ES-I3 (cell line): ENCODE results near the gene H6PD.

Experiments used
- H3K36me3 ChIP-seq: 2 replicates; pipeline ENCODE4 v1.6.1; 2013; ENCODE audit warnings: mild to moderate bottlenecking, low read length, control low read depth, moderate library complexity; ENCODE audit not compliant: insufficient read depth
- H3K4me1 ChIP-seq: 2 replicates; pipeline ENCODE4 v1.6.1; 2013; ENCODE audit warnings: mild to moderate bottlenecking, control low read depth, low read length; ENCODE audit not compliant: insufficient read depth
- H3K9ac ChIP-seq: 2 replicates; pipeline ENCODE4 v1.6.1; 2013; ENCODE audit warnings: low read depth, mild to moderate bottlenecking, low read length, moderate library complexity
- H3K9me3 ChIP-seq: 2 replicates; pipeline ENCODE4 v1.6.1; 2013; ENCODE audit warnings: mild to moderate bottlenecking, low read length, moderate library complexity; ENCODE audit not compliant: control insufficient read depth, insufficient read depth

The H6PD gene

GRCh38 chr1:9319789-9320519, 85.4 kb downstream of the H6PD start:
- Histone ChIP-seq H3K4me1 (peaks cover 17% of the 10 kb centered on the region), H3K36me3 (no peaks in the 10 kb centered on the region), H3K9ac (no peak overlapping the region), H3K9me3 (no peaks in the 10 kb centered on the region)
